Prostate gland (tissue), 2 donors: ENCODE measurements around the gene ZNF324.

Experiments used
- POLR2A ChIP-seq: fragments of 450-650 bp; IDR thresholded peaks from one replicate; pipeline ENCODE4 v1.6.1; 2016; ENCODE audit warnings: antibody characterized with exemption, mild to moderate bottlenecking
- POLR2AphosphoS5 ChIP-seq: sonication (generic); formaldehyde crosslinking; IDR thresholded peaks from one replicate; pipeline ENCODE4 v1.6.1; 2017; ENCODE audit warnings: antibody characterized with exemption
- TF ChIP-seq, protein P1 (sequence below), 4 experiments: fragments of 200-600 bp in 2 of 4; fragments of 450-650 bp in 2 of 4; sonication (generic) in 2 of 4; IDR thresholded peaks; 1 replicate in 3 of 4; 2 replicates in 1 of 4; pipeline ENCODE4 v1.5.1; 2016 to 2019; ENCODE audit warnings: antibody characterized with exemption in 4 of 4, mild to moderate bottlenecking in 2 of 4, moderate library complexity in 2 of 4

DNA sequence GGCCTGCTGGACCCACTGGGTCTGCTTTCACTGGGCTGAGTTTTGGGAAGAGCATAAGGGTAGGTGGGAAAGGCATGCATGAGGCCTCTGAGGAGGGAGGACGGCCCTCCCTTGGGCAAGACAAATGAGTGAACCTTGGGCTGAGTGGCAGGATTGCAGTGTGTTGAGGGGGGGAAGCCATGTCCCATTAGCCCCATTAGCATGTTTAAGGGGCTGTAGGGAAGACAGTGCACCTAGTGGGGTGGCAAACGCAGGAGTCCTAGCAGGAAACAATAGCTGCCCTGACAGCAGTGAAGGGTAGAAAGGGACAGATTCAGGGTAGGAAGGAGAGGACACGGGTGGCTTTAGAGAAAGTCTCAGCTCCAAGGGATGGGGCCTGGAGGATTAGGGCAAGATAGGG lies 55.8 kb downstream of the ZNF324 start:
- TF ChIP-seq, protein P1, sequence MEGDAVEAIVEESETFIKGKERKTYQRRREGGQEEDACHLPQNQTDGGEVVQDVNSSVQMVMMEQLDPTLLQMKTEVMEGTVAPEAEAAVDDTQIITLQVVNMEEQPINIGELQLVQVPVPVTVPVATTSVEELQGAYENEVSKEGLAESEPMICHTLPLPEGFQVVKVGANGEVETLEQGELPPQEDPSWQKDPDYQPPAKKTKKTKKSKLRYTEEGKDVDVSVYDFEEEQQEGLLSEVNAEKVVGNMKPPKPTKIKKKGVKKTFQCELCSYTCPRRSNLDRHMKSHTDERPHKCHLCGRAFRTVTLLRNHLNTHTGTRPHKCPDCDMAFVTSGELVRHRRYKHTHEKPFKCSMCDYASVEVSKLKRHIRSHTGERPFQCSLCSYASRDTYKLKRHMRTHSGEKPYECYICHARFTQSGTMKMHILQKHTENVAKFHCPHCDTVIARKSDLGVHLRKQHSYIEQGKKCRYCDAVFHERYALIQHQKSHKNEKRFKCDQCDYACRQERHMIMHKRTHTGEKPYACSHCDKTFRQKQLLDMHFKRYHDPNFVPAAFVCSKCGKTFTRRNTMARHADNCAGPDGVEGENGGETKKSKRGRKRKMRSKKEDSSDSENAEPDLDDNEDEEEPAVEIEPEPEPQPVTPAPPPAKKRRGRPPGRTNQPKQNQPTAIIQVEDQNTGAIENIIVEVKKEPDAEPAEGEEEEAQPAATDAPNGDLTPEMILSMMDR (IDR thresholded peaks at IDR 0.05): no peak
- TF ChIP-seq POLR2A: no peak
- TF ChIP-seq POLR2AphosphoS5: no peak
